ENCODE results near the gene B3GLCT.

Gene B3GLCT

DNA sequence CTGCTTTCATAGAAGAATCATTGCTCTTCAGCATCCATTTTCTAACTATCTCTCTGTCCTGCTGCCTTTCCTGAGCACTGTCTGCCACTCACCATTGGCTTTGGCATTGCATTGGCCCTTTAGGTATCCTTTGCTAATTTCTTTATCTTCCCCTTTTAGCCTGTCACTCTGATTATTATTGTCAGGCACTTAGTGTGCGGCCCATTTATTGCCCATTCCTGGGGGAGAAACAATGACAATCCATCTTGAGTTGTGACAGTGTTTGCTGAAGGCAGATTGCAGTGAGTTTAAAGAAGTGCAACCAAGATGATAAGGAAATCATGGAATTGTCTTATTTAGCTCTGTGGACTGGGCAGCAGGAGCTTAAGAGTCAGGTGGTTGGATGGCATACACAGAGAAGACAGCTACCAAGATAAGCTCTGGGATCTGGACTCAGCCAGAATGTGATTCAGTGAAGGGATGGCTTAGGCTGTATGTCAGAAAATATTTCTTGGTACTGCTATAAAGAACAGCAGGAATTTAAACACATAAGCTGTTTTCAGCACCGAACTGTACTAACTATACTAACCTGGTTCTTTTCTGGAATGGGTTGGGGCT is 25.3 kb downstream of the B3GLCT start:
- no peak for DNase-seq

DNA sequence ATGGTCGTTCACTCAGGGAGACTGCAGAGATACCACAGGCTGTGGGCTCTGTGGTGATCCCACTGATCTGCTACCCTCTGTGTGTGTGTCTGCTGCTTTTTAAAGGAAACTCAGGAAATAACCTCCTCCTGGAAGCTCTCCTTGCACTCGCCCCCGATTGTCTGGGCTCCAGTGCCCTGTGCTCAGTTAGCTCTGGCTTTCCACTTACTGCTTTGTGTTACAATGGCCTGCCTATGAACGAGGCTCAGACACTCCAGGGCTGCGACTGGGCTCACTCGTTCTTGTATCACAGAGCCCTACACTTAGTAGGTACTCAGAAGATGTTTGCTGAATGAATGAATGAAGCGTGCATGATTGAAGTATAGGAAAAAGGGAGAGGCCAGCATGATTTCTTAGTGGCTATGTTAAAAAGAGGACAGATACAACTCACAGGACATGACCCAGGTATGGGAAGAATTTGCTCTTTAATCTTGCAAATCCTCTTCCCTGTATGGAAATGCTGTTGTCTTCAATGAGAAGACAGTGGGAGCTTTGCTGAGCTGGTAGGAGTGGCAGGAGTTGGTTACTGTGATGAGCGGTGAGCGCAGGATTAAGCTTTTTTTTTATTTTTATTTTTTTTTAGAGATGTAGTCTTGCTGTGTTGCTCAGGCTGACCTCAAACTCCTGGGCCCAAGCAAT is 26.4 kb downstream of the B3GLCT start:
- DNase-seq: no peak

DNA sequence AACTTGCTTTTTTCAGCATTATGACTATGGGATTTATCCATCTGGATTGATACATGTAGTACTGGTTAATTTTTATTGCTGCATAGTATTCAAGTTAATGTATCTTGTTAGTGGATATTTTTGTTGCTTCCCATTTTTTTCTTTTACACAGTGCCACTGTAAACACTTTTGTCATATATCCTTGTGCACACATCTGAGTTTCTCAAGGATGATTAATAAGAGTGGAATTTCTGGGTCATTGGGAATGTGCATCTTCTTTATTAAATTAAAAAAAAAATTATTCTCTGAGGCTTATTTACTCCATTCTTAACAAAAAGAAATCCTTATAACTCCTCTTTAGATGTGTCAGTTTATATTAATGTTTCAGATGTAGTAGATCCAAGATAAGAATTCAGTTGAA is 27.3 kb downstream of the B3GLCT start:
- DNase-seq: no peak

DNA sequence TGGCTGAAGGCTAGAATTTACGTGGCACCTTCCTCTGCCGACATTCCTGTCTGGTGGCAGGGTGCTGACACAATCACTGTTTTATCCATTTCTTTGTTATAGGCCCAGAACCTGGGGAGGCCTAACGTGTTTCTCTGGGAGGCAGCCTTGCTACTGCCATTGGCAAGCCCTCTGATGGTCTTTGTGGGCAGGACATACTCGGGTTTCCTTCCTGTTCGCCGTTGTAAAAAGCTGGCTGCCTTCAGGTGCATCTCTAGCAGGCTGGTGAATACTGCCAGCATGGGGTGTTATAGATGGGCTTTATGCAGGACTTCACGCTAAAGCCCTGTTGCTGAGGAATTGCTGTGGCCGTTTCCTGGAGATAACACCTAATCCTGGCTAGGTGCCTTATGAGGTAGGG is 28.1 kb downstream of the B3GLCT start:
- DNase-seq: no peak

DNA sequence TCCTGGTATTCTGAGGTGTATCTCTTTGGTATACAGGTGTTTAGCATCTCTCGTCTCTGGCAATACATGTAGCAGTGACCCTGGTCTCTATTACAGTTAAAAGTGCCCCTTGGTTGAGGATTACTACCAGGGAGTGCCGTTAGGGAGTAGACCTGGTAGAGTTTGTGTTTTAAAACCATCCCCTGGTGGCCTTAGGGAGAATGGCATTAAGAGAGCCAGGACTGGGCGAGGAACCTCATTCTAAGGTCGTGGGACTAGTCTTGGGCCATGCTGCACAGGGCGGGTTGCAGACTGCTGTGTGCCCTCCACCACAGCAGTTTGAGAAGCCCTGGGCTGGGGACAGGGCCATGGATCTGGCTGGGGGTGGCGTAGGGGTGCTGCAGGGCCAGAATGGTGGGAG is 35.0 kb downstream of the B3GLCT start:
- DNase-seq: no peak

DNA sequence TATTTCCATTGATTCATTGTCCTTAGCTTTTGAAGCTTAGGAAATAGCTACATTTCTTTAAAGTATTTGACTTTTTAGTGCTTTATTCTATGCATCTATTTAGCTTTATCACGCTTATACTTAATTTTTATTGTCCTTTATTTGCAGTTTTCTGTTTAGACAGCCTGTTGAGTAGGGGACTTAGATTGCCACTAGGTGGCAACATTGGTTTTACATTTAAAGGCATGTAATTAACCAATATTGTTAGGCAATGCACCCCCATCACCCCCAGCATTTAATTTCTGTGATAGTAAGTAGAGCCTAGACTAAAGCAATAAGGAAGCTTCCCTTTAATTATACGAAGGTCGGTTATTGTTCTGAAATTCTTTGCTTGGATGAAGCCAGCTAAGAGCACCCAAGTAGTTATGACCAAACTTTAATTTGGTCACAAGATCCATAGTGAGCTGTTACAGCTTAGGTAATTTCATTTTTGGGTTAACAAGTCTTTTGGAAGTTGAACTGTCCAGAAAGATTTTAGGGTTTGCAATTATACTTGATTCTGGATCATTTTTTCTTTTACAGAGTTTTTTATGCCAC is 36.5 kb downstream of the B3GLCT start:
- peak; percentile 33 for DNase-seq

DNA sequence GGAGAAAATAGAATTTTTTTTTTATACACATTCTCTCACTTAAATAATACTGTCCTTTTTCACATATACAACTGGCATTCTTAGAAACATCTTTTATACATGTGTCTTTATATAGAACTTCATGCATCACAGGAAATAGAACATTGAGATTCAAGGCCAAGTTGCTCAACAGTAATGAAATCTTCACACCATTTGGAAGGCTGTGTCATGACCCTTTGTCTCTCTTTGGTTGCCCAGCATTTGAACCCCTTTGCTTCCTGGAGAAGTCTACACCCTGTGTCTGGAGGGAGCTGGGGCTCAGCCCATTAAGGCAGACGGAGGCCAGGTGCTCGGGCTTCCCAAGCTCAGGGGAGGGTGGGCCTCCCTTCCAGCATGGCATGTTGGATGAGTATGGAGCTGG is 41.1 kb downstream of the B3GLCT start:
- no peak for DNase-seq

DNA sequence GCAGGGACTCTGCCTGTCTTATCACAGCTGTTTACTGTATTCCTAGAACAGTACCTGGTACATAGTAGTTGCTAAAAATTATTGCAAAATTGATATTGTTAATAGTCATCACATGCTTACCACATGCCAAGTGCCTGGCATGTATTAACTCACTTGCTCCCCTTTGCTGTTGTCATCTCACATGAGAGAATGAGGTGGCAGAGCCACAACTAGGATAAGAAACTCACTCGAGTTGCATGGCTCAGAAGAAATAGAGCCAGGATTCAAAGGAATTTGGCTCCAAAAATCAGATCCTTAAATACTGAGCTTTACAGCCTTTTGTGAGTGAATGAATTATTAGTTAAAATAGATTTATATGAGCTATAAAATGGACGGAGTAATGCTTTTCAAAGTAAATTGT is 42.6 kb downstream of the B3GLCT start:
- DNase-seq: no peak

DNA sequence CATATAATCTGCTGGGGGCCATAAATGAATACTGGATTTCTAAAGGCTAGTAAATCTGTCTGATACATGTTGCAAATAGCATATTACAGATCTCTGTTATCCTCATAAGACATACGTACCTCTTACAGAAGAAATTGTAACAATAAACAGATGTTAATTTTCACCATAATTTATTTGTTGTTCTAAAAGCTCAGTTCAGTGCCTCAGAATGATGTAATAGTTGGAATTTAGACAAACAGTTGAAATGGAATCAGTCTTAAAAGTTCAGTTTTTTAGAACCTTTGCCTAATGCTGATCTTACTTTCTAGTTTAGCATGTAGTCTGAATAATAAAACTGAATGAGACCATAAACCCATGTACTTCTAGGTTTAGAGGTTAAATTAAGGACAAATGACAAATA is 43.1 kb downstream of the B3GLCT start:
- no peak for DNase-seq

DNA sequence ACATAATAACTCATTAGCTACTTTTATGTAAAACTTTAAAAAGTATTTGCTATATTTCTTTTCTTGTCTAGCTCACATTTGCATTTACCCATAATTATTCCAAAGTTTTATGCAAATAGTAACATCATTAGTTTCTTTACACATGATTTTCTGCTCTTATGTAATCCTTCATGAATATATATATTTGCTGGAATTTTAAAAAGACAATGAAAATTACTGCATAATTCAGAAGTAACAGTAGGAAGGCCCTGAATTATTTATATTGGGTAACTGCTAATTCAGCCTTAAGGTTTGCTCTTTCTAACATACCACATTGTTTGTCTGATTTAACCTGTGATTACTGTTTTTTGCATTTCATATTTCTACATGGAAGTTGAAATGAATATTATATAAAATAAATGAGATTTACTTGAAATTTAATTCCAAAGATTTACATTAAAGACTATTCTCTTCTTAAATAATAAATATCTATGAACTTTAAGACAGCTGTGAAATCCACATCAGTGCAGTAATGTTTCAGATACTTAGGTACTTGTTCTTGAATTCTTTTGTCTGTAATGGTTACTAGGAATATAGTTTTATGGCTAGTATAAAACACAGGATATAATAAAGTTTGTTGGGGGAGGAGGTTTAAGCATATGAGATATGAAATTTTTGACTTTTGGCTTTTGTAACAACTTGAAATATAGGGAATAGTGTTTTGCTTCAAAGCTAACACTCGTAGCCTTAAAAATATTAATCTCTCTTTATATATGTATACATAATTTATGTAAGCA is 46.0 kb downstream of the B3GLCT start:
- no peak for DNase-seq

DNA sequence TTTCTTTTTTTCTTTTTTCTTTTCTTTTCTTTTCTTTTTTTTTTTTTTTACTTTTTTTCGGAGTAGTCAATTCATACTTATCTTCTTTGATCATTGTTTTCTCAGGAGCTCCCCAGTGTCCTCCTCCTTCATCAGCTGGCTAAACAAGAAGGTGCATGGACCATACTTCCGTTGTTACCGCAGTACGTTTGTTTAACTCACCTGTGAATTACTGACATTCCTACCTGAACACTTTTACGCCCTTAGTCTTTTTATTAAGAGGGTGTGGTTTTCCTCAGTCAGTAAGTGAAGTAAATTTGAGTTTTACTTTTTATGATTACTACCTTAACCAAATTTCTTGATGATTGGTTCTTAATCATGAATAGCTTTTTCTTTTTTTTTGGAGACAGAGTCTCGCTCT is 47.1 kb downstream of the B3GLCT start:
- no peak for DNase-seq

DNA sequence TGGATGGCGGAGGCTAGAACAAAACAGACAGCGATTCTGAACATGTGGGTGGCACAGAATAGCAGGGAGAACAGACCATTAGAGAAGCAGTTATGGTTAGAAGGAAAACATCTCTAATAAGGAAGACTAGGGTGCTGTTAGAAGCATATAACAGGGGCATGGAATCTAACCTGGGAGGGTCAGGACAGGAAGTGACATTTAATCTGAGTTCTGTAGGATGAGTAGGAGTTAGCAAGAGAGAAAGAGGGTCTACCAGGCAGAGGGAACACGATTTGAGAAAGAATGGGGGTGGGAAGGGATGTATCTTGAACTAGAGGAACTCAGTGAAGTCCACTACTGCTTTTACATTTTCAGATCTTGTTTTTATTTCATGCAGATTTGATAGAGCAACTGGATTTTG is 48.6 kb downstream of the B3GLCT start:
- DNase-seq: no peak

DNA sequence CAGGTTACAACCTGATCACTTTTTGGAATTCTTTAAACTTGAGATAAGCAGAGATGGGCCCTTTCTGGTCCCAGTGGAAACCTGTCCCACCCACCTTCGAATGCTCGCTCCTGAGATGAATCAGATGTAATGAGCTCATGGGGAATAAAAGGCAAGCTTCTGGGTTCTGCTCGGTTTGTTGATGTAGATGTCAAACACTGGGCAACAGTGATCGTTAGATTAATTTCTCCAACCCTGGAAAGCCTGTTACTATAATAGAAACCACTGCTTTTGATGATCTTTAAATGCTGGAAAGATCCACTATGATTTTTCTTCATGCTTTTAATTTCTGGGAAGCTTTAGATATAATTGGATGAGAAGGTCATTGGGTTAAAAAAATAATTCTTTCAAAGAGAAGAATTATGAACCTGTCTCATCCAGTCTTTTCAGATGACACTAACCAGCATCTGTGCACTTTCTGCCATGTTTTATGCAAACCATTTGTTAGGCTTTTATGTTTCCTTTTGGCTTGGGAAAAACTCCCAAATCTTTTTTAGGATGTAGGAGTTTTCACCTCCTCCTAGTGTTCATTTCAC is 49.3 kb downstream of the B3GLCT start:
- DNase-seq: no peak

DNA sequence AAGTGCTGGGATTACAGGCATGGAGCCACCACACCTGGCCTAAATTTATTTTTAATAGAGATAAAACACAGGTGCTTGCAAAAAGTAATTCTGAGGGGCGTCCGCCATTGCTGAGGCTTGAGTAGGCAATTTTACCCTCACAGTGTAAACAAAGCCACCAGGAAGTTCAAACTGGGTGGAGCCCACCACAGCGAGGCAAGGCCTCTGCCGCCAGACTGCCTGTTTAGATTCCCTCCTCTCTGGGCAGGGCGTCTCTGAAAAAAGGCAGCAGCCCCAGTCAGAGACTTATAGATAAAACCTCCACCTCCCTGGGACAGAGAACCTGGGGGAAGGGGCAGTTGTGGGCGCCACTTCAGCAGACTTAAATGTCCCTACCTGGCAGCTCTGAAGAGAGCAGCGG is 50.7 kb downstream of the B3GLCT start:
- no peak for DNase-seq

DNA sequence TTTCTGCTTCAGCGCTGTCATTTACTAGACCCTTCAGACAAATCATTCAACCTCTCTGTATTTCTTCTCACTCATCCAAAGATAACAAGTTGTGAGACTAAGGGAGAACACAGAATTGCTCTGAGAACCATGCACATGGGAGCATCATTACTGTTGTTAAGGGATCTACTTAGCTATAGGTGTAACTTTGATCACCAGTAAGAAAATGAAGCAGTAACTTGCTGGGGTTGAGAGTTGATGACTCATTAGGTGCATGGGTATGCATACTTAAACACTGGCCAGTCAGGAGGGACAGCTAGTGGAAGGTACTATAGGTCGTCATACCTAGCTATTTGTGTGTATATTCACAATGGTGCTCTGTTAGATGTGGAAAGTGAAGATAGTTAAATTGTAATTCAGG is 61.5 kb downstream of the B3GLCT start:
- peak; percentile 77 for DNase-seq

DNA sequence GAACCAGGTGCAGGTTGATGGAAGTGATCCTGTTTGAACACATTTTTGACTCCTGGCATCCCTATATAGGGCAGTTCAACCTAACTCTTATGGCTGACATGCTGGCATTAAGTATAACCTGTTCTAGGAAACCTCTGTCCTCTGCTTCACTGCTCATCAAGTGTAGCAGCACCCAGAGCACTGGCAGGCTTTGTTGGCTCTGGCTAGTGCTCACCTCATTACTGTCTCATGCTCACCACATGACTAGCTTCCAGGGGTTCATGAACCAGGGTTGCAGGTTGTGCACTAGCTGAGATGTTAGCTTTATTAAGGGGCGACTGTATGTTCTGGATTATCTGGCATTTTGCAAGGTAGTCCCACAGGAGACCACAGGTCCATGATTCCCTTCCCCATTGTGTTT is 63.6 kb downstream of the B3GLCT start:
- no peak for DNase-seq

DNA sequence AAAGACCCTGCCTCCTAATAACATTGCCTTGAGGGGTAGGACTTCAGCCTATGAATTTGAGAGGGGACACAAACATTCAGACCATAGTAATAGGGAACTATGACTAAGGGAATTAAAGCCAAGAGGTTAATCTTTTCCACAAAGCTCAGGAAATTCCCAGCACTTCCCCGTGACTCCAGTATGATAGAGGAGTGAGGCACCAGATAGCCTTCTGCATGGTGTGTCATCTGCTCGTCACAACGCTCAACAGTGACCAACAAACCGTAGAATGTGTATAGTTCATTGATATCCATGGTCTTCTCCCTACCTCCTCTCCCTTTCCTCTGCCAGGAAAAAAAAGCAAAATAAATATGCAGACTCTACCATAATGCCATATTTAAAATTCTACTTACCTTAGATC is 64.4 kb downstream of the B3GLCT start:
- no peak for DNase-seq

DNA sequence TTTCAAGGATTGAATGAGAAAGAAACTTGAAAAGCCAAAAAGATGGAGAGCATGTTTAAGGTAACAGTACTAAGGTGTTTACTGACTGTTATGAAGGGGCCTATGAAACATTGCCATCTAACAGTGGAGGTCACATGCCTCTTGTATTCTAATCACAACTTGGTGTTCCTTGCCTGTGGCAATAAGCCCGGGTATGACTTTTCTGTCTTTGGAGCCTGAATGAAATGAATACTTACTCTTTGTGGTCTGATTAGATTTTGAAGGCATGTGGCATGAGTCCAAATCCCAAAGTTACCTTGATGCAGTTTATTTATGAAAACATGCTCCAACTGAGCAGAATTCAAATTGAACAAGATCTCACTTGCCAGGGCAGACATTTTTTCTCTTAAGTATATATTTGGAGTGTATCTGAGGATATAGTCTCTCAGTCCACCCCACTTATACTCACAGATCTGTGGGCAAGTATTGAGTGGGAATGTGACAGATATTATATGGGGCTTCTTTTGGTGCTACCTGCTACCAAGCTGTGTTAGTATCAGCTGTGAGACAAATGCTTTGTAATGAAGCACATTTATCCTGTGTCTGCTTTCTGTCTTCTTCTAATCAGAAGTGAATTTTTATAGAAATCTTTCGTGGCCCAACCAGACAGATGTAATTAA is 67.5 kb downstream of the B3GLCT start:
- peak; percentile 55 for DNase-seq

DNA sequence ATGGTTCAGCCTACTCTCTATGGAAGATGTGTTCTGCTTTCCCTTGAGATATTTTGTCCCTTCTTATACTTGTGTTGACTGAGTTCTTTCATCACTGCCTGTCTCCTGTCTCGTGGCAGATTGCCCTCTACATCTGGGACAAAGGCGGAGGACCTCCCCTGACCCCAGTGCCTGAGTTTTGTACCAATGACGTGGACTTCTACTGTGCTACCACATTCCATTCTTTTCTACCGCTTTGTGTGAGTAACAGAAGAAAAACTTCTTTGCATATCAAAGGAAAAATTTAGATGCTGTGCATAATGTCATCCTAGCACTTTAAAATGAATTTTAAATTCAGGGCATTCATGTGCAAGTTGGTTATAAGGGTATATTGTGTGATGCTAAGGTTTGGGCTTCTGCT is 74.6 kb downstream of the B3GLCT start:
- DNase-seq: no peak

DNA sequence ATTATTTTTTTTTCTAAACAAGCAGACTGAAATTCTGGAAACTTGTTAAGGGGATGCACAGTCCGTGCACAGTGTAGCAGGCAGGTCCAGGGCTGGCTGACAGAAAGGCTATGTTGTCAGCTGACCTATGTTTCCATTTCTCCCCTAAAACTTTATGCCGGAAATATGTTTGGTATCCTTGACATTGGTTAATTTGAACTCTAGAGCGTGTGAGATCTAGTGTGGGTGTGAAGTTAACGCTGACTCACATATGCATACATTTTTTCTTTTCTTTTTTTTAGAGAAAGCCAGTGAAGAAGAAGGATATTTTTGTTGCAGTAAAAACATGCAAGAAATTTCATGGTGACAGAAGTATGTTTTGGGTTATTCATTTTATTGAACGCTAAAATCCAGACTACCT is 76.6 kb downstream of the B3GLCT start:
- no peak for DNase-seq

DNA sequence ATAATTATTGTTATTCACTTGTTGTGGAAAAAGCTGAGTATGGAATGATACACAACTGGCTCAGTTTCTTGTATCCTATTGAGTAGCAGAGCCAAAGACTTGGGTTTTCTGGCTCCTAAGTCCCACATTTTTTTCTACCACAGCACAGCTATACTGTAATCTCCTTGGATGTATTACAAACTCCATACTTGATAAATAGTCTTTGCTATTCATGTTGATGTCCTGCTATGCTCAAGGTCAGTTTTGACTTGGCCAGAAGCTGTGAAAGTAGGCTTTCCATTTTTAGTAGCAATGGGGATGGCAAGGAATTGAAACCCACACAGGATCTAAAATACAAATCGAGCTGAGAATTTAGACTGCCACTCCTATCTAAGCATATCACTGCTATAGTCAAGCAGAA is 79.1 kb downstream of the B3GLCT start:
- DNase-seq: no peak

DNA sequence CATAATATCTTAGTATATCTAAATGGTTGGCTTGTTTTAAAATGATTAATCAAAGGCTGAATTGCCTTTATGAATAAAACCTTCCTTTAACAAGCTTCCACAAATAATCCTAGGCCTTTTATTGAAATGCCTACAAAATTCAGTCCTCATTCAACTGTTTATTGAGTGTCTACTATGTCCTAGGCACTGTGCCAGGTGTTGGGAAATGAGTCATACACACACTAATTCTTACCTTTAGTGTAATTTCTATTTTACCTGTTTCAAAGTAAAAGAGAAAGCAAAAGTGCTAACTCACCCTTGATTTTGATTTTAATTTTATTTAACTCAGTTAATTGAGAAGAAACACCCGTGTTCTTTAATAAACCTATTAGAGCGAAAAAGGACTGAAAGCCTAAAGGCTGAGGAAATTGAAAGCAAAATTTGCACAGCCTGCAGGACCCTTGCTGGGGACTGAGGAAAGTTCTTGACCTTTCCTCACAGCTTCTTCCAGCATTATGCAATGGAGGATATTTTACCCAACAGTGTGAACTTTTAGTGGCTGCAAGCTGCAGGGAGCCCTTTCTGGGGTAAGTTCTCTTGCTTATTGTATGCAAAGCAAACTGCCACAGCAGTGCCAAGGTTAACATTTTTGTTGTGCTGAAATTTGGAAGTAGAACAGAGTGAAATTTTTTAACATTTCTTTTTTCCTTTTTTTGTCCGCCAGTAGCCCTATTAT is 83.1 kb downstream of the B3GLCT start:
- no peak for DNase-seq

DNA sequence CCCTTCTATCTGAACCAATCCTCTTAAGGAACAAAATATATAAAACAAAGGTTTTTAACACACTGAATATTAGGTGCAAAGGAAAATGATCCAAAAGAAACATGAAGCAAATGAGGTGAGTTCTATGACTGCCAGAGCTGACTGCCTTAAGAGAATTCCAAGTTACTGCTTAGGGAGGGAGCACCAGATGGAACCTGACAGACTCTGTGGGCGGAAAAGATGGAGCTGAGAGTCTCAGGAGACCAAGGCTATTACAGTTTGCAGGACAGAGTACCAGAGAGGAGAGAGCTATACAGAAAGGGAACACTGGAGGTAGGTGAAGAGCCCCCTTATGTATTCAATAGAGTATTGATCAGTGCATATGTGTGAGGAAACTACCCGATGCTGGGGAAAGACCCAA is 87.2 kb downstream of the B3GLCT start:
- DNase-seq: no peak

All from DMS79 treated with DMSO at 0.1 percent for 48 hours (cell line).